ENCODE measurements around the gene MYL4.
"Not testable (repeated sequence)": the region's sequence is repeated elsewhere in the genome, so short reads cannot be mapped to it uniquely, and the experiment has no call there.

Gene MYL4

GRCh38 chr17:47208744-47209488 lies at the start of gene MYL4:
Gene MYL4, plus strand, starts transcription at chr17:47209348. Its CDS starts 75 bp downstream, at chr17:47209423.
- DNase-seq = no peak

DNA sequence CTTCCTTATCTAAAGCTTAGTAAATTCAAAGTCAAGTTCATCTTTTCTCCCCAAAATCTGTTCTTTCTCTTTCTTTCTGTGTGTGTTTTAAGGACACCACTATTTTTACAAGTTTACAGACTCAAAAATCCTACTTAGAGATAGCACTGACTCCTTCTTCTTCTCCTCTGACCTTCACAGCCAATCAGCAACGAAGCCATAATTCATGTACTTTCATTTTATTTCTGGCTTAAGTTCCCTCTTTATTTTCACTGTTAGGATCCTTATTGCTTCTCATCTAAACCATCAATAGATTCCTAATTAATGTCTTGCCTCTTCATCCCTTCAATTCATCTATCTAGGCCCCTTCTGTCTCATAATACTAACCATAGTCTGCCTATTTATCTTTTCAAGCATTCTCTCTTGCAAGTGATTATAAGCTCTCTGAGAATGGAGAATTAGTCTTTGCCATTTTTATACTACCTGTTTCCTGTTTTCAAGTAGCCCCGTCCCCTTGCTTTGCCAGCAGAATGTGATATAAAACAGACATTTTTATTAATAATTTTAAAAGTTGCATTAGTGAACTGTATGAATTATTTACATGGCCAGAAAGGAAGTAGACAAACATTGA lies 47.0 kb upstream of the MYL4 start:
- no peak for DNase-seq

DNA sequence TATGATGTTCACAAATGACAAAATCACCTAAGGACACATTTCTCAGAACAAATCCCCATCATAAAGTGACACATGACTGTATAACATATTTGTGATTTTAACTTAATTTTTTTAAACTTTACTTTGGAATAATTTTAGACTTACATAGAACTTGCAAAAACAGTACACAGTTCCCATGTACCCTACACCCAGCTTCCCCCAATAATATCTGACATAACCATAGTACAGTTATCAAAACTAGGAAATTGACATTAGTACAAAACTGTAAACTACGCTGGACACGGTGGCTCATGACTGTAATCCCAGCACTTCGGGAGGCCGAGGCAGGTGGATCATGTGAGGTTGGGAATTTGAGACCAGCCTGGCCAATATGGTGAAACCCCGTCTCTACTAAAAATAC lies 44.9 kb upstream of the MYL4 start:
- DNase-seq = no peak

DNA sequence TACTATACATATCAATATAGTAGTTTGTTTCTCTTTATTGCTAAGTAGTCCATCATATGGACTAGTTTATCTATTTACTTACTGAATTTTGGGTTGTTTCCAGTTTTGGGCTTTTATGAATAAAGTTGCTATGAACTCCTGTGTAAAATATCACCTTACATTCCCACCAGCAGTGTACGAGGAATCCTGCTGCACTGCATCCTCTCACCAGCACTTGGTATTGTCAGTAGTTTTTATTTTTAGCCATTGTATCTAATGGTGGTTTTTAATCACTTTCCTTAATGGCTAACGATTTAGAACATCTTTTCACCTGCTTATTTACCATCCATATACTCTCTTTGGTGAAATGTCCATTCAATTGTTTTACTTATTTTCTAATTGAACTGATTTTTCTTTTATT lies 44.0 kb upstream of the MYL4 start:
- DNase-seq = no peak

DNA sequence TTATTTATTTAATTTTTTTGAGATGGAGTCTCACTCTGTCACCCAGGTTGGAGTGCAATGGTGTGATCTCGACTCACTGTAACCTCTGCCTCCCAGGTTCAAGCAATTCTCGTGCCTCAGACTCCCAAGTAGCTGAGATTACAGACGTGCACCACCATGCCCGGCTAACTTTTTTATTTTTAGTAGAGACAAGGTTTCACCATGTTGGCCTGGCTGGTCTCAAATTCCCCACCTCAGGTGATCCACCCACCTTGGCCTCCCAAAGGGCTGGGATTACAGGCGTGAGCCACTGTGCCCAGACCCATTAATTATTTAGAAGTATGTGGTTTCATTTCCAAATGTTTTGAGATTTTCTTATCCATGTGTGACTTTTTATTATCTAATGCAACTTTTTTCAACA lies 42.3 kb upstream of the MYL4 start:
- DNase-seq = not testable (repeated sequence)

- DNase-seq = not testable (repeated sequence)
Observed at GRCh38 chr17:47168896-47169295, 40.3 kb upstream of the MYL4 start.

GRCh38 chr17:47170710-47171109 lies 38.4 kb upstream of the MYL4 start:
- DNase-seq = no peak

- no peak for DNase-seq
Observed at GRCh38 chr17:47172696-47173565, 36.2 kb upstream of the MYL4 start.

DNA sequence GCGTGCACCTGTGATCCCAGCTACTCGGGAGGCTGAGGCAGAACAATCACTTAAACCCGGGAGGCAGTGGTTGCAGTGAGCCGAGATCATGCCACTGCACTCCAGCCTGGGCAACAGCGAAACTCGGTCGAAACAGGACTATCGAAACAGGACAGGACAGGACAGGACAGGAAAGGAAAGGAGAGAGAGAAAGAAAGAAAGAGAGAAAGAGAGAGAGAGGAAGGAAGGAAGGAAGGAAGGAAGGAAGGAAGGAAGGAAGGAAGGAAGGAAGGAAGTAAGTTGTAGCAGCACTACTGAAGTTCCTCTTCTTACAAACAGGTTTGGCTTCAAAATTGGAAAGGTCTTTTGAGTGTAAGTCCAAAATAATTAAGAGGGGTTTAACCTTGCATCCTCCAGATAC lies 34.3 kb upstream of the MYL4 start:
- not testable (repeated sequence) for DNase-seq

GRCh38 chr17:47176389-47176826 lies 32.7 kb upstream of the MYL4 start:
- DNase-seq = no peak

DNA sequence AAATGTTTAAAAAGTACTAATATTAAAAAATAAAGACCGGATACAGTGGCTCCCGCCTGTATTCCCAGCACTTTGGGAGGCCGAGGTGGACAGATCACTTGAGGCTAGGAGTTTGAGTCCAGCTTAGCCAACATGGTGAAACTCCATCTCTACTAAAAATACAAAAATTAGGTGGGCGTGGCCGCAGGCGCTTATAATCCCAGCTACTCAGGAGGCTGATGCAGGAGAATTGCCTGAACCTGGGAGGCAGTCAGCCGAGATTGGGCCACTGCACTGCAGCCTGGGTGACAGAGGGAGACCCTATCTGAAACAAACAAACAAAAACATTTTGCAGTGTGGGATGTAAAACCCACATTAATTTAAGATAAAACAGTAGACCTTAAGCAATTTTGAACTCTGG lies 31.9 kb upstream of the MYL4 start:
- no peak for DNase-seq

DNA sequence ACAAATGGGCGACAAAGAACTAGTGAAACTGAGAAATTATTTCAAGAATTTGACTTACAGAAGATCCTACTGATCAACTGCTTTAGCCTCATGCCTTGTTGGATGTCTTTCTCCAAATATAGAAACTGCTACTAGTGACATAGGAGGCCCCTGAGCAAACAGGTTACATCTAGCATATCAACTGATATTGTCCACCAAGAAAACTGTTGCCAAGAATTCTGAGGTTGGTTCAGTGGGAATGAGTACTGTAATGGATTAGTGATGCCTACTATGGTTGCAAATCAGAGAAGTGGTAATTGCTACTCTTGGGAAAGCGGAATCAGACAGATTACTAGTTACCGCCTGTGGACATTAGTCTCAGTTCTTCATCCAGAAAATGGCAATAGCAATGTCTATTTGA lies 30.0 kb upstream of the MYL4 start:
- DNase-seq = no peak

DNA sequence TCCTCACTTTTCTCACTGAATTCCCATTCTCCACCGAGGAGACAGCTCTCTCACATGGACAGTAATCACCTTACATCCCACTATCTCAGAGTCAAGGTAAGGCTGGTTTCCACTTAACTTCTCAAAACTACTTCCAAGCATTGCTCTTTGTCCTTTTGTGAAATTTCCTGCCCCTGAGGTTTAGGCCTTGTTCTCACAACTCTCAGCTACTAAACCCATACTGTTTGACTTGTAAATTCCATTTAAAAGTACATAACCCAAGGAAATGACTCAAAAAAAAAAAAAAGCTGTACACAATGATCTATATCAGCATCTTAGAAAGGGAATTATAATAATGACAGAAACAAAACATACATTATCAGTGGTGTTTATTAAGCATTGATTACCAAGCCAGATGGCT lies 28.8 kb upstream of the MYL4 start:
- no peak for DNase-seq

DNA sequence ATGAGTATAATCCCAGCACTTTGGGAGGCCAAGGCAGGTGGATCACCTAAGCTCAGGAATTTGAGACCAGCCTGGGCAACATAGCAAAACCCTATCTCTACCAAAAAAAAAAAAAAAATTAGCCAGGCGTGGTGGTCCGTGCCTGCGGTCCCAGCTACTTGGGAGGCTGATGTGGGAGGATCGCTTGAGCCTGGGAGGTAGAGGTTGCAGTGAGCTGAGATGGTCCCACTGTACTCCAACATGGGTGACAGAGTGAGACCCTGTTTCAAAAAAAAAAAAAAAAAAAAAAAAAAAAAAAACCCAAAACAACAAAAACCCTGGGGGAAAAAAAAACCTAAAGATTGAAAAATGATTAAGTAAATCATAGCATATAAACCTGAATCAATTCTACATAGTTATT lies 28.2 kb upstream of the MYL4 start:
- DNase-seq = not testable (repeated sequence)

- no peak for DNase-seq
Observed at GRCh38 chr17:47184681-47185080, 24.5 kb upstream of the MYL4 start.

- DNase-seq = no peak
Observed at GRCh38 chr17:47188271-47188875, 20.8 kb upstream of the MYL4 start.

GRCh38 chr17:47188876-47189731 lies 20.0 kb upstream of the MYL4 start, which contains the start of gene CDC27:
Gene CDC27, minus strand, starts transcription at chr17:47189295. Its CDS starts 123 bp downstream, at chr17:47189172.
- DNase-seq = peak; percentile 98 to 99

- no peak for DNase-seq
Observed at GRCh38 chr17:47189732-47190237, 19.4 kb upstream of the MYL4 start.

GRCh38 chr17:47190243-47190642 lies 18.9 kb upstream of the MYL4 start:
- no peak for DNase-seq

- no peak for DNase-seq
Observed at GRCh38 chr17:47190770-47191169, 18.4 kb upstream of the MYL4 start.

DNA sequence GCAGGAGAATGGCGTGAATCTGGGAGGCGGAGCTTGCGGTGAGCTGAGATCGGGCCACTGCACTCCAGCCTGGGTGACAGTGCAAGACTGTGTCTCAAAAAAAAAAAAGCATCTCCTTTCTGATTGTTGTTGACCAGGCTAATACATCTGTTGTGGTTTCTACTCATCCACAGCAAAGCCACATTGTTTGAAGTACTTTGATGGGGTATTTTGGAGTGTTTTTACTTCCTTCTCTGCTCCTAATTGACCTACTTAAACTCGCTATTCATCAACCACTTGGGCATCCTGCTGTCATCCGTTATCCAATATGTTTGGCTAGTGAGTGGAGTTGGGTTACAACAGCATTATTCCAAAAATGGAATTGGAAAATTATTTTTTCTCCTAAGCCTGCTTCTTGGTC lies 16.6 kb upstream of the MYL4 start:
- no peak for DNase-seq
